Thoracic aorta (tissue), 2 donors: ENCODE data around the gene STRN4. TPM values are rescaled to one million over a fixed set of nuclear protein-coding genes. Genes with fewer than 3 reads are reported as not detected.

Experiments used
- ATAC-seq: fragments of 150-250 bp; one replicate; pipeline ENCODE4 v1.8.0; 2017; ENCODE audit warnings: low read depth; ENCODE audit not compliant: insufficient number of reproducible peaks, low FRiP score
- DNase-seq: peaks from one replicate; pipeline ENCODE4 v3.0.0-alpha.2; 2020; ENCODE audit warnings: low spot score
- H3K27ac ChIP-seq, 2 donors: fragments of 200-600 bp; sonication (generic); 1 replicate in 1 of 2; 2 replicates in 1 of 2; pipeline ENCODE4 v1.5.1; 2016; ENCODE audit warnings: mild to moderate bottlenecking in 2 of 2, moderate library complexity in 2 of 2
- H3K27me3 ChIP-seq: fragments of 200-600 bp; sonication (generic); replicated peaks from 2 replicates; pipeline ENCODE4 v1.6.0; 2016; ENCODE audit warnings: mild to moderate bottlenecking; ENCODE audit not compliant: insufficient read depth
- H3K36me3 ChIP-seq: fragments of 200-600 bp; sonication (generic); one replicate; pipeline ENCODE4 v1.5.1; 2016
- H3K4me1 ChIP-seq, 2 donors: fragments of 200-600 bp; sonication (generic); 1 replicate in 1 of 2; 2 replicates in 1 of 2; pipeline versions ENCODE4 v1.5.1 to v1.6.0; 2016; ENCODE audit warnings: low read depth in 2 of 2, mild to moderate bottlenecking in 1 of 2; ENCODE audit not compliant: control insufficient read depth in 1 of 2
- H3K4me3 ChIP-seq: fragments of 200-600 bp; sonication (generic); 2 replicates; pipeline ENCODE4 v1.5.1; 2016; ENCODE audit warnings: mild to moderate bottlenecking
- H3K9me3 ChIP-seq: fragments of 200-600 bp; sonication (generic); 2 replicates; pipeline ENCODE4 v1.5.1; 2016
- CTCF ChIP-seq: fragments of 200-600 bp; sonication (generic); IDR thresholded peaks from one replicate; pipeline ENCODE4 v1.5.1; 2019; ENCODE audit warnings: antibody characterized with exemption
- total RNA-seq, 2 donors: library from RNA; depleted of rRNA; stranded (reverse); fragments of >200 nt; gene quantifications; one replicate each; pipeline versions ENCODE4 v1.1.0 to v1.2.3, GENCODE V29; 2016

STRN4 gene
- total RNA-seq, 2 donors from 2014 or later, result 60.9 to 66.7 TPM

- Histone ChIP-seq H3K4me1 (peaks cover 0 to 14% of the 10 kb centered on the region in 2 donors), H3K27ac (no peak overlapping the region), H3K4me3 (no peak overlapping the region), H3K36me3 (peaks cover 77% of the 10 kb centered on the region), H3K27me3 (no peaks in the 10 kb centered on the region), H3K9me3 (no peaks in the 10 kb centered on the region)
- DNase-seq (no peak), ATAC-seq (no peak)
- no peak for TF ChIP-seq CTCF
These were observed 16.6 kb downstream of the STRN4 start for GRCh38 chr19:46729696-46730095.

- Histone ChIP-seq H3K4me1 (peaks cover 0 to 10% of the 10 kb centered on the region in 2 donors), H3K4me3 (no peak overlapping the region), H3K36me3 (peaks cover 77% of the 10 kb centered on the region), H3K27ac (no peak overlapping the region), H3K27me3 (no peaks in the 10 kb centered on the region), H3K9me3 (no peaks in the 10 kb centered on the region)
- ATAC-seq, result no peak
- TF ChIP-seq CTCF, result peak; percentile 91
- no peak for DNase-seq
These were observed 17.4 kb downstream of the STRN4 start for GRCh38 chr19:46728693-46729339.

DNA sequence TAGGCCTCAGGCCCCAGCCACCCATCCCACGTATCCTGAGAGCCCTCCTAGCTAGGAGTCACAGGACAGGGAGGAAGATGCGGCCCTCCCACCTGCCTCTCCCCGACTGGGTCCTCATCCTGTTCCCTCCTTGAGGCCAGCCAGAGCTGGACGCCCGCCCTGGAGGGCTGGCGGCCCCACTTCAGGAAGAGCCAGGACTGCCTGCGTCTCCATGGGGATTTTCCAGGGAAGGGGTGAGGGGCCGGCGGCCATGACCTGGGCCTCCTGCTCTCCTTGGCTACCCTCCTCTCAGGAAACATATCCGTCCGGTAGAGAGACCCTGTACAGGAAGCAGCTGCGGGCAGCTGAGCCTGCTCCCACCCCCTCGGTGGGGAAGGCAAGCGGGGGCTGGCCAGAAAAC lies 18.0 kb downstream of the STRN4 start:
- Histone ChIP-seq H3K9me3 (no peaks in the 10 kb centered on the region), H3K27me3 (no peaks in the 10 kb centered on the region), H3K4me1 (peaks cover 0 to 4% of the 10 kb centered on the region in 2 donors), H3K27ac (no peak overlapping the region), H3K36me3 (peaks cover 78% of the 10 kb centered on the region), H3K4me3 (no peak overlapping the region)
- no peak for TF ChIP-seq CTCF
- DNase-seq, result no peak
- ATAC-seq, result no peak

DNA sequence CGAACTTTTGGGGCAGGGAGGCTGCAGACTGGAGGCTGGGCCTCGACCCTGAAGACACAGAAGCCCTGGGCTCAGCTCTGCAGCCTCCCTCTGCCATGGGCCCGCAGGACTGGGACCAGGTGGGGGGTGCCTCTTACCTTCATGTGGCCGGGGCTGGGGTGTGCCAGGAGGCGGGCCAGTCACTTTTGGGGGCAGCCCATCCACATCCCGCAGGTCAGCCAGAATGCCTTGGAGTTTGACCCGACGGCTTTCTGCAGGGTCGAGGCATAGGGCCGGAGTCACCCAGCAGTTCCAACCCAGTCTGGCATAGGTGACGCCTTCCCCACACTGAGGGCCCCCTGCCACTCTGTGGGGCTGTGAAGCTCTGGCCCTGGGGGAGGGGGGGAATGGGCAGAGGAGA lies 18.5 kb downstream of the STRN4 start:
- Histone ChIP-seq H3K9me3 (no peaks in the 10 kb centered on the region), H3K36me3 (peaks cover 78% of the 10 kb centered on the region)

GRCh38 chr19:46726971-46727501 lies 19.2 kb downstream of the STRN4 start:
- Histone ChIP-seq H3K27ac (no peak overlapping the region), H3K36me3 (peaks cover 82% of the 10 kb centered on the region), H3K4me3 (no peak overlapping the region), H3K27me3 (no peaks in the 10 kb centered on the region), H3K9me3 (no peaks in the 10 kb centered on the region), H3K4me1 (no peaks in the 10 kb centered on the region)
- TF ChIP-seq CTCF, result no peak
- no peak for DNase-seq
- no peak for ATAC-seq

More for the DNA sequence above, 18.5 kb downstream of the STRN4 start:
- ATAC-seq, result no peak
- Histone ChIP-seq H3K4me3 (no peak overlapping the region), H3K4me1 (peaks cover 0 to 1% of the 10 kb centered on the region in 2 donors), H3K27me3 (no peaks in the 10 kb centered on the region), H3K27ac (no peak overlapping the region)
- DNase-seq, result no peak
- TF ChIP-seq CTCF, result no peak
